ENCODE measurements around the gene PTPN14.

GRCh38 chr1:214547747-214548146 is 3.7 kb downstream of the PTPN14 start:
- TF ChIP-seq CTCF (IDR thresholded peaks at IDR 0.05; ENCODE audit: low read depth, low read length): no peak
- TF ChIP-seq POLR2A (IDR thresholded peaks at IDR 0.05; ENCODE audit: extremely low read depth, insufficient read length): no peak

All from NB4 (cell line).